ENCODE results near the gene ANKS1B. TPM values are rescaled to one million over a fixed set of nuclear protein-coding genes. Genes with fewer than 3 reads are reported as not detected.

The ANKS1B gene
- total RNA-seq, 4 donors from 2014 or later: 14.0 to 38.4 (median 28.6) TPM

DNA sequence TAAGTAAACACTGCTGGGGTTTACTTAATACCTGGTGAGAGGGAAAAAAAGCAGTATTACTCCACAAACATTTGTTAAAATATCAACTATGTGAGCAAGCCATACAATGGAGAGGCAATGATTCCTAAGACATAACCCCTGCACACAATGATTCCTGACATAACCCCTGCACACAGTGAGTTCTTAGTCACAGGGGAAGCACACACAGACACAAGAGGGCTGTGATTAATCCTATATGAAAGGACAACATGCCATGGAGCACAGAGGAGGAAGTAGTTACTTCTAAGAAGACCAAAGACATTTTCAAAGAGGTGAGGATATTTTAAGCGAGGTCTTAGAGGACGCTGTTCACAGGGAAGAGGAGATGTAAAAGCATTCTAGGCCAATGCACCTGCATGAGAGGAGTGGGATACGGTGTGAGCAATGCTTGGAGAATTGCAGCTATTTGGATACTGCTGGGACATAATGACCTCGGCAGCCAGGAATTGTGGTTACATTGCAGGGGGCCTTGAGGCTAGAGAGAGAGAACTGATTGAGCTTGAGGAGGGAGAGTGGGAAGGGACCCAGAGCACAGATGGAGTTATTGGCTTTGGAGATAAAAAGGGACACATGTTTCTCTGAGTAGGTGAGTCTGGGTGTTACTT lies 1127.7 kb downstream of the ANKS1B start:
- WGBS, 2 donors: 32 to 39% methylated on average over 4 of the region's 4 CpGs
- Histone ChIP-seq H3K27me3 (no peaks in the 10 kb centered on the region), H3K9me3 (no peaks in the 10 kb centered on the region), H3K4me1 (no peaks in the 10 kb centered on the region), H3K36me3 (no peaks in the 10 kb centered on the region), H3K4me3 (no peak overlapping the region), H3K27ac (no peak overlapping the region)
- DNase-seq (ENCODE audit: low spot score in 2 of 2): no peak
- TF ChIP-seq, protein P1, sequence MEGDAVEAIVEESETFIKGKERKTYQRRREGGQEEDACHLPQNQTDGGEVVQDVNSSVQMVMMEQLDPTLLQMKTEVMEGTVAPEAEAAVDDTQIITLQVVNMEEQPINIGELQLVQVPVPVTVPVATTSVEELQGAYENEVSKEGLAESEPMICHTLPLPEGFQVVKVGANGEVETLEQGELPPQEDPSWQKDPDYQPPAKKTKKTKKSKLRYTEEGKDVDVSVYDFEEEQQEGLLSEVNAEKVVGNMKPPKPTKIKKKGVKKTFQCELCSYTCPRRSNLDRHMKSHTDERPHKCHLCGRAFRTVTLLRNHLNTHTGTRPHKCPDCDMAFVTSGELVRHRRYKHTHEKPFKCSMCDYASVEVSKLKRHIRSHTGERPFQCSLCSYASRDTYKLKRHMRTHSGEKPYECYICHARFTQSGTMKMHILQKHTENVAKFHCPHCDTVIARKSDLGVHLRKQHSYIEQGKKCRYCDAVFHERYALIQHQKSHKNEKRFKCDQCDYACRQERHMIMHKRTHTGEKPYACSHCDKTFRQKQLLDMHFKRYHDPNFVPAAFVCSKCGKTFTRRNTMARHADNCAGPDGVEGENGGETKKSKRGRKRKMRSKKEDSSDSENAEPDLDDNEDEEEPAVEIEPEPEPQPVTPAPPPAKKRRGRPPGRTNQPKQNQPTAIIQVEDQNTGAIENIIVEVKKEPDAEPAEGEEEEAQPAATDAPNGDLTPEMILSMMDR (IDR thresholded peaks at IDR 0.05): no peak
- TF ChIP-seq EP300 (IDR thresholded peaks at IDR 0.05) (no peak), POLR2A (IDR thresholded peaks at IDR 0.05) (no peak)

DNA sequence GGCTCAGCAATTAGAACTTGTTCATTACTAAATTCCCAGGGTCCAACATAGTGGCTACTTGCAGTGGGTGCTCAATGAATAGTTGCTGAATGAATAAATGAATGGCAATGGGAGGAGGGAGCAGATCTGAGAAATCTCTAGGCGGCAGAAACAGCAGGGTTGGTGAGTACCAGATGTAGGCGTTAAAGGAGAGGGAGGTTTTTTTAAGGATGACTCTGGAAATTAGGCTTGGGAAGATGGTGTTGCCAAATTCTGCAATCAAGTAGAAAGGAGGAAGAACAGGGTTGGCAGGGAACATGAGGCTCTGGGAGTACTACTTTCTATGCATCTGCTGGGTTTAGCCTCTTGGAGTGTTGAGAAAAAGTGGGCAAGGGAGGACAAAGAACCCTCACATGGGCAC lies 1132.6 kb downstream of the ANKS1B start:
- no peaks in the 10 kb centered on the region for H3K27me3 ChIP-seq
- no peaks in the 10 kb centered on the region for H3K9me3 ChIP-seq
- no peak for DNase-seq (ENCODE audit: low spot score in 2 of 2)
- TF ChIP-seq POLR2A (IDR thresholded peaks at IDR 0.05): no peak
- TF ChIP-seq, protein P1 (IDR thresholded peaks at IDR 0.05): no peak
- TF ChIP-seq EP300 (IDR thresholded peaks at IDR 0.05): no peak
- H3K4me3 ChIP-seq: no peak overlapping the region
- H3K4me1 ChIP-seq: no peaks in the 10 kb centered on the region
- no peaks in the 10 kb centered on the region for H3K36me3 ChIP-seq
- no peak overlapping the region for H3K27ac ChIP-seq
- WGBS, 2 donors: 87 to 90% methylated on average over 2 of the region's 2 CpGs

DNA sequence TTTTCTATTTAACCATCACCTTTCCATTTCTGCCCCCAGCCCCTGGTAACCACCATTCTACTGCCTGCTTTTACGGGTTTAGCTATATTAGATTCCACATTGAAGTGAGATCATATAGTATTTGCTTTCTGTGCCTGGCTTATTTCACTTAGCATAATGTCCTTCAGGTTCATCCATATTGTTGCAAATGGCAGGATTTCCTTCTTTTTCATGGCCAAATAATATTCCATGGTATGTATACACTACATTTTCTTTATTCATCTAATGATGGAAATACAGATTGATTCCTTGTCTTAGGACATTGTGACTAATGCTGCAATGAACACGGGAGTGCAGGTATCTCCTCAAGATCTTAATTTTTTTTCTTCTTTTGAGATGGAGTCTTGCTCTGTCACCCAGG lies 1137.5 kb downstream of the ANKS1B start:
- DNase-seq (ENCODE audit: low spot score in 2 of 2): no peak
- Histone ChIP-seq H3K4me3 (no peak overlapping the region), H3K27ac (no peak overlapping the region), H3K9me3 (no peaks in the 10 kb centered on the region), H3K36me3 (no peaks in the 10 kb centered on the region), H3K27me3 (no peaks in the 10 kb centered on the region), H3K4me1 (no peaks in the 10 kb centered on the region)
- WGBS, 2 donors: 94 to 97% methylated on average over 2 of the region's 2 CpGs
- TF ChIP-seq, protein P1 (IDR thresholded peaks at IDR 0.05): no peak
- TF ChIP-seq POLR2A (IDR thresholded peaks at IDR 0.05): no peak
- TF ChIP-seq EP300 (IDR thresholded peaks at IDR 0.05): no peak

DNA sequence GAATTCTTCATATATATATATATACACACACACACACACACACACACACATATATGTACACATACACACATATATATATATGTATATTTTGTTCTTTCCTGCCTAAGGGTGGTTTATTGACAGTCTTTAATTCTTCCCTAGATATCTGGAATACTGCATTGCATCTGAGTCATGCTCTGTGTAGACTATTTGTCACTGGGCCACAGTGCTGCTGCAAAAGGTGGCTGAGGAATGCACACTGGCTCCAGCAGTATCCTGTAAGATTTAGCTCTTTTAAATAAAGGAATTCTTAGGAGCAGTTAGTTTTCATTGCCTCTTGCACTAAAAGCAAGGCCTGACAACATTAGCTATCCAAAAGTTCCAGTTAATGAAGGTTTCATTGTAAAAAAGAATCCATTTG lies 1138.8 kb downstream of the ANKS1B start:
- no peaks in the 10 kb centered on the region for H3K9me3 ChIP-seq
- TF ChIP-seq POLR2A (IDR thresholded peaks at IDR 0.05): no peak
- TF ChIP-seq, protein P1 (IDR thresholded peaks at IDR 0.05): no peak
- TF ChIP-seq EP300 (IDR thresholded peaks at IDR 0.05): no peak

DNA sequence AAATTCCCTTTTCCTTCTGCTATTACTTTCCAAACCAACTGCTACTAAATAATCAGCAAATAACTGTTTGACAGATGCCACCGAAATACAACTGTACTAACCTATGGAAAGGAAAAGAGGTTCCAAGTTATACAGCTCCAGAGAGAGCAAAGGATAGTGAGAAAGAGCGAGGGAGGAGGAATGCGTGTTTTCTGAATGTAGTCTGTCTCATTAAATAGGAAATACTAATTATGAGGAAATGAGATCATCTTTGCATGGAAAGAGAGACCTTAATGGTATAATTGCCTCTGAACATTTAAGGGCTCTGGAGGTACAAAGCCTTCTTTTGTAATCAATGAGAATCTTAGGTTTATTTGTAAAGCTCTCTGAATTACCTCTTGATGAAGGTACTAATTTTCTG lies 1144.4 kb downstream of the ANKS1B start:
- Histone ChIP-seq H3K4me3 (no peak overlapping the region), H3K4me1 (no peaks in the 10 kb centered on the region), H3K36me3 (no peaks in the 10 kb centered on the region), H3K9me3 (no peaks in the 10 kb centered on the region), H3K27me3 (no peaks in the 10 kb centered on the region), H3K27ac (no peak overlapping the region)
- TF ChIP-seq EP300 (IDR thresholded peaks at IDR 0.05) (no peak), POLR2A (IDR thresholded peaks at IDR 0.05) (no peak)
- TF ChIP-seq, protein P1 (IDR thresholded peaks at IDR 0.05): no peak
- WGBS, 2 donors: 66 to 78% methylated on average over 3 of the region's 3 CpGs
- DNase-seq (ENCODE audit: low spot score in 2 of 2): no peak

More for the DNA sequence above, 1138.8 kb downstream of the ANKS1B start:
- Histone ChIP-seq H3K4me1 (no peaks in the 10 kb centered on the region), H3K36me3 (no peaks in the 10 kb centered on the region), H3K27me3 (no peaks in the 10 kb centered on the region), H3K27ac (no peak overlapping the region), H3K4me3 (no peak overlapping the region)
- DNase-seq (ENCODE audit: low spot score in 2 of 2): no peak
